GM12872 (cell line): ENCODE measurements around the gene TLE5.

Experiments
- CTCF ChIP-seq: IDR thresholded peaks from 3 replicates; pipeline ENCODE4 v1.5.1; 2011; ENCODE audit warnings: low read depth, mild to moderate bottlenecking, low read length, moderate library complexity; ENCODE audit not compliant: insufficient read depth

The TLE5 gene

GRCh38 chr19:3066482-3067049, 4.3 kb upstream of the TLE5 start:
- TF ChIP-seq CTCF: no peak

- no peak for TF ChIP-seq CTCF
These were observed 3.5 kb upstream of the TLE5 start for GRCh38 chr19:3065675-3066357.

DNA sequence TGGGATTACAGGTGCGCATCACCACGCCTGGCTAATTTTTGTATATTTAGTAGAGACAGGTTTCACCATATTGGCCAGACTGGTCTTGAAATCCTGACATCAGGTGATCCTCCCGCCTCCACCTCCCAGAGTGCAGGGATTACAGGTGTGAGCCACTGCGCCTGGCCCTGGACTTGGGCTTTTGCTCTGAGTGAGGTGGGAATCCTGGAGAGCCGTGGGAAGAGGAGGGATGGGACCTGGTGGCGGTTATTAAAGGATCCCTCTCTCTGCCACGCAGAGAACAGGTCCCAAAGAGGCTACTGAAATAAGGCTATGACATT, 1.7 kb upstream of the TLE5 start:
- no peak for TF ChIP-seq CTCF

DNA sequence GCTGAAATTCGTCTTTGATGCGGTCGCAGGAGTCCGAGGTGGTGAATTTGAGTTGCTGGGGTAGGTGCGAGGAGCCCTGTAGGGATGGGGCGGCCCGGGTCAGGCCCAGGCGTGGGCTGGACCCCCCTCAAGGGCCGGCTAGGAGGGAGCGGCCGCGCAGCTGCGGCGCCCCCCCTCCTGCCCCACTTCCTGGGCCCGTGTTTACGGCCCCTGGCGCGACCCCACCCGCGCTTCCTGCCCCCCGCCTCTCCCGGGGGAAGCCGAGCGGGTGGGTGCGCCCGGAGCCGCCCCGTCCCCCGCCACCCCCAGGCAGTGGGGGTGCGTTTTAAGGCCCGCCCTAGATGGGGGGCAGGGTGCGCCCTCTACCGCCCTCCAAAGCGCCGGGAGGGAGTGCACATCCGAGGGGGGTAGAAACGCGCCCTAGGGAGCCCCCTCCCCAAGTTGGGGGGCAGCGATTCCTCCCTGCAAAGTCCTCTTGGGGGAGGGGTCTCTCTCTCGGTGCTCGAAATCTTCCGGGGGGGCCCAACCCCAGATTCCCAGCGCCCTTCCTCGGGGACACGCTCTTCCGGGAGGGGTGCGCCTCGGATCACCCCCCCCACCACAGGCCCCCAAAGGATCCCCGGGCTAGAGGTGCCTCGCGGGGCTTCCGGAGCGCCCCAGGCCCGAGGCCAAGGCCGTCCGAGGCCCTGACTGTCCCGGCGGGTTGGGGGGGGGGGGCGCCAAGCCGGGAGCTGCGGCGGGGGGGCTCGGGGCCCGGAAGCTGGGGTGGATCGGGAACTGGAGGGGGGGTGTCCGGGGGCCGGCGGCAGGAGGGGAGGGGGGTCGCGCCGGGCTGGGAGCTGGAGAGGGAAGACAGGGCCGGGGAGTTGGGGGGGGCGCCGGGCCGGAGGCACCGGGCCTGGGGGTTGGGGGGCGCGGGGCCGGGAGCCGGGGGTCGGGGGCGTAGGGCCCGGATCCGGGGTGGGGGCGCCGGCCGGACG, 823 bp downstream of the TLE5 start:
- TF ChIP-seq CTCF: peak; percentile 49; the same call in 2 of the 3 replicates

GRCh38 chr19:3060857-3061181, 1.5 kb downstream of the TLE5 start:
- no peak for TF ChIP-seq CTCF

DNA sequence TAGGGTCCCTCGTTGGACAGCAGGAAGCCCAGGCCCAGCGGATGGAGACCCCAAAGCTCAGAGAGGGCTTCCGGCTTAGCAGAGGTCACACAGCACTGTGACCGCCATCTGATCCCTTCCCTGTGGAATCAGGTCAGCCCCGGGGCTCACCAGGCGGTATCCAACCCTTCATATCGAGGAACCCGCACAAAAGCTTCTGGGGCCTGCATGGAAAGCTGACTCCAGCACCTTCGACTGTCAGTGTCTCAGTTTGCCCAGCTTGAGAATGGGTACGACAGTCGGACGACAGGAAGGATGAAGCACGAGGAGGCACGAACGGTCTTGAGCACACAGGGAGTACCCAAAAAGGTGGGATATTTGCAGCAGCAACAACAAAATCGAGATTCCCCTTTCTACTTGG, 2.6 kb downstream of the TLE5 start:
- no peak for TF ChIP-seq CTCF

DNA sequence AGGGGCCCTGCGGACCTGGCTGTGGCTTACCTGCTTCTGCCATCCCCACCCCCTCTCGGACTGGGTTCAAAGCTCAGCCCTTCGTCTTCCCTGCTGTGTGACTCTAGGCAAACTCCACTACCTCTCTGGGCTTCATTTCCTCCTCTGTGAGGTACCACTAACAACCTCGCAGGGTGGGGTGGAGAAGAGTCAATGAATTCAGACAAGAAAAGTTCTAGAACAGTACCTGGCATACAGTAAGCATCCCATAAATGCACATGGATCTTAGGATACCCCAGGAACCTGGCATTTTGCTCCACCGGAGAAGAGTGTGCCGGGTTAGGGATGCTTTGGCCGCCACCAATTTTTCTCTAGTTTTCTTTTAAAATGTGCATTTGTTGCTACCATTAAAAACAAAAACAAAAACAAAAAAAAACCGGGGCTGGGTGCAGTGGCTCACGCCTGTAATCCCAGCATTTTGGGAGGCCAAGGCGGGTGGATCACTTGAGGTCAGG, 3.4 kb downstream of the TLE5 start:
- no peak for TF ChIP-seq CTCF
